ENCODE results near the gene DEFB125.
"Not testable (repeated sequence)": the region's sequence is repeated elsewhere in the genome, so short reads cannot be mapped to it uniquely, and the experiment has no call there.

The DEFB125 gene

DNA sequence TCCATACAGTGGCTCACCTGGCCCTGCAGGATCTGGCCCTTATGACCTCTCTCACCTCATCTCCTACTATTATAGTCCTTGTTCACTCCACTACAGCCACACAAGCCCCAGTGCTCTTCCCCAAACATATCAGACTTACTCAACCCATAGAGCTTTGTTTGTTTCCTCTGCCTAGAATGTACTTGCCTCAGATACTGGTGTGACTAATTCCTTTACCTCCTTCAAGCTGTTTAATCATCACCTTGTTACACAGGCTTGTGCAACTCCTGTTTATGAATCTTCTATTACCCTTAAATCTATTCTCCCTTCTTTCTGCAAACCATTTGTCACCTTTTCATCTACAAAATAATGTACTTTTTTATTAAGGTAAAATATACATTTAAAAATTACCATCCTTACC lies 3.2 kb downstream of the DEFB125 start:
- Histone ChIP-seq H3K4me1 (ENCODE audit: insufficient read depth, low read length) (no peaks in the 10 kb centered on the region), H3K4me2 (ENCODE audit: insufficient read depth, low read length) (no peak overlapping the region), H3K9me3 (ENCODE audit: insufficient read depth, low read length, severe bottlenecking) (peaks cover 8% of the 10 kb centered on the region), H3K27me3 (ENCODE audit: insufficient read depth, low read length, poor library complexity) (peaks cover 9% of the 10 kb centered on the region), H3K36me3 (ENCODE audit: insufficient read depth, low read length) (no peaks in the 10 kb centered on the region), H3K79me2 (ENCODE audit: insufficient read depth, low read length) (no peaks in the 10 kb centered on the region), H4K20me1 (ENCODE audit: insufficient read depth, low read length) (no peaks in the 10 kb centered on the region), H3K27ac (ENCODE audit: low read length) (no peak overlapping the region), H3K9ac (ENCODE audit: low read depth, low read length) (no peak overlapping the region), H3K4me3 (ENCODE audit: low read depth in 1 of 2, low read length in 2 of 2) (no peak overlapping the region), H2AFZ (ENCODE audit: low read depth, low read length) (no peak overlapping the region)
- DNase-seq (no peak), ATAC-seq (ENCODE audit: insufficient read depth, low read depth) (no peak)
- TF ChIP-seq EZH2 (IDR thresholded peaks at IDR 0.05; ENCODE audit: borderline replicate concordance, low read depth, low read length, severe bottlenecking) = no peak
- TF ChIP-seq, protein P1, sequence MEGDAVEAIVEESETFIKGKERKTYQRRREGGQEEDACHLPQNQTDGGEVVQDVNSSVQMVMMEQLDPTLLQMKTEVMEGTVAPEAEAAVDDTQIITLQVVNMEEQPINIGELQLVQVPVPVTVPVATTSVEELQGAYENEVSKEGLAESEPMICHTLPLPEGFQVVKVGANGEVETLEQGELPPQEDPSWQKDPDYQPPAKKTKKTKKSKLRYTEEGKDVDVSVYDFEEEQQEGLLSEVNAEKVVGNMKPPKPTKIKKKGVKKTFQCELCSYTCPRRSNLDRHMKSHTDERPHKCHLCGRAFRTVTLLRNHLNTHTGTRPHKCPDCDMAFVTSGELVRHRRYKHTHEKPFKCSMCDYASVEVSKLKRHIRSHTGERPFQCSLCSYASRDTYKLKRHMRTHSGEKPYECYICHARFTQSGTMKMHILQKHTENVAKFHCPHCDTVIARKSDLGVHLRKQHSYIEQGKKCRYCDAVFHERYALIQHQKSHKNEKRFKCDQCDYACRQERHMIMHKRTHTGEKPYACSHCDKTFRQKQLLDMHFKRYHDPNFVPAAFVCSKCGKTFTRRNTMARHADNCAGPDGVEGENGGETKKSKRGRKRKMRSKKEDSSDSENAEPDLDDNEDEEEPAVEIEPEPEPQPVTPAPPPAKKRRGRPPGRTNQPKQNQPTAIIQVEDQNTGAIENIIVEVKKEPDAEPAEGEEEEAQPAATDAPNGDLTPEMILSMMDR (IDR thresholded peaks at IDR 0.05; ENCODE audit: borderline replicate concordance, extremely low read depth, low read length, poor library complexity, severe bottlenecking) = no peak

DNA sequence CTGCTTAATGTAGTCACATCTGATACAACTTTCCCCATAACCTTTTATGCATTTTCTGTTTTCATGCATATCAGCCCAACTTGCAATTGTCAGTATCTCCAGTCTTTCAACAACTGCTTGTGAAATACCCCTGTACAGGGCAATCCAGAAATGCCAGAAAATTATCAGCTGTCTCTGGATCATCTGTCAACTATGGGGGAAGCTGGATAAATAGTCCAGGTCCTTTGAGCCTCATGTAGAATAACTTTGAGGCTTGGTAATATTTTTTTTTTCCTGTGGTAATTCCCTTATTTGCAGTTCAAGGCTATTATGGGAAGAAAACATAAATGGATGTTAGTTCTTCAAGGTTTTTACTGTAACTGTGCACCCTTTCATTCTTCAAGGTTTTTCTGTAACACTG lies 6.2 kb downstream of the DEFB125 start:
- no peak for ATAC-seq (ENCODE audit: insufficient read depth, low read depth)

DNA sequence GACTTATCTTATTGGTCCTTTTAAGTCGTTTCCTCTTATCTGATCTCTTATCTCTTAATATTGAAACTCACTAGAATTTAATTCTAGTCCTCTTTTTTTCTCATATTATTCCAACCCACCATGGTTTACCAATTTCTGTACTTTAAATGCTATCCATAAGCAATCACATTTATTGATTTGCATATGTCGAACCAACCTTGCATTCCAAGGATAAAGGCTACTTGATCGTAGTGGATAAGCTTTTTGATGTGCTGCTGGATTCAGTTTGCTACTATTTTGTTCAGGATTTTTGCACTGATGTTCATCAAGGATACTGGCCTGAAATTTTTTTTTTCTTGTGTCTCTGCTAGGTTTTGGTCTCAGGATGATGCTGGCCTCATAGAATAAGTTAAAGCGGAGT lies 7.7 kb downstream of the DEFB125 start:
- H4K20me1 ChIP-seq (ENCODE audit: insufficient read depth, low read length) = no peaks in the 10 kb centered on the region
- no peak overlapping the region for H3K27ac ChIP-seq (ENCODE audit: low read length)
- H3K4me3 ChIP-seq (ENCODE audit: low read depth in 1 of 2, low read length in 2 of 2) = no peak overlapping the region
- H3K4me2 ChIP-seq (ENCODE audit: insufficient read depth, low read length) = no peak overlapping the region
- no peaks in the 10 kb centered on the region for H3K79me2 ChIP-seq (ENCODE audit: insufficient read depth, low read length)
- no peak overlapping the region for H2AFZ ChIP-seq (ENCODE audit: low read depth, low read length)
- peaks cover 9% of the 10 kb centered on the region for H3K27me3 ChIP-seq (ENCODE audit: insufficient read depth, low read length, poor library complexity)
- DNase-seq (no peak), ATAC-seq (ENCODE audit: insufficient read depth, low read depth) (no peak)
- H3K4me1 ChIP-seq (ENCODE audit: insufficient read depth, low read length) = no peaks in the 10 kb centered on the region
- H3K9ac ChIP-seq (ENCODE audit: low read depth, low read length) = no peak overlapping the region
- no peaks in the 10 kb centered on the region for H3K36me3 ChIP-seq (ENCODE audit: insufficient read depth, low read length)
- no peak for TF ChIP-seq EZH2 (IDR thresholded peaks at IDR 0.05; ENCODE audit: borderline replicate concordance, low read depth, low read length, severe bottlenecking)
- TF ChIP-seq, protein P1 (IDR thresholded peaks at IDR 0.05; ENCODE audit: borderline replicate concordance, extremely low read depth, low read length, poor library complexity, severe bottlenecking) = no peak
- H3K9me3 ChIP-seq (ENCODE audit: insufficient read depth, low read length, severe bottlenecking) = peaks cover 13% of the 10 kb centered on the region

More for the DNA sequence above, 6.2 kb downstream of the DEFB125 start:
- no peaks in the 10 kb centered on the region for H3K36me3 ChIP-seq (ENCODE audit: insufficient read depth, low read length)
- H3K4me1 ChIP-seq (ENCODE audit: insufficient read depth, low read length) = no peaks in the 10 kb centered on the region
- no peak overlapping the region for H3K4me2 ChIP-seq (ENCODE audit: insufficient read depth, low read length)
- H4K20me1 ChIP-seq (ENCODE audit: insufficient read depth, low read length) = no peaks in the 10 kb centered on the region
- no peak overlapping the region for H3K9ac ChIP-seq (ENCODE audit: low read depth, low read length)
- no peak overlapping the region for H3K4me3 ChIP-seq (ENCODE audit: low read depth in 1 of 2, low read length in 2 of 2)
- peaks cover 13% of the 10 kb centered on the region for H3K9me3 ChIP-seq (ENCODE audit: insufficient read depth, low read length, severe bottlenecking)
- no peak for DNase-seq
- no peak overlapping the region for H3K27ac ChIP-seq (ENCODE audit: low read length)
- no peaks in the 10 kb centered on the region for H3K79me2 ChIP-seq (ENCODE audit: insufficient read depth, low read length)
- H3K27me3 ChIP-seq (ENCODE audit: insufficient read depth, low read length, poor library complexity) = peaks cover 9% of the 10 kb centered on the region
- H2AFZ ChIP-seq (ENCODE audit: low read depth, low read length) = no peak overlapping the region
- no peak for TF ChIP-seq EZH2 (IDR thresholded peaks at IDR 0.05; ENCODE audit: borderline replicate concordance, low read depth, low read length, severe bottlenecking)
- TF ChIP-seq, protein P1 (IDR thresholded peaks at IDR 0.05; ENCODE audit: borderline replicate concordance, extremely low read depth, low read length, poor library complexity, severe bottlenecking) = no peak

DNA sequence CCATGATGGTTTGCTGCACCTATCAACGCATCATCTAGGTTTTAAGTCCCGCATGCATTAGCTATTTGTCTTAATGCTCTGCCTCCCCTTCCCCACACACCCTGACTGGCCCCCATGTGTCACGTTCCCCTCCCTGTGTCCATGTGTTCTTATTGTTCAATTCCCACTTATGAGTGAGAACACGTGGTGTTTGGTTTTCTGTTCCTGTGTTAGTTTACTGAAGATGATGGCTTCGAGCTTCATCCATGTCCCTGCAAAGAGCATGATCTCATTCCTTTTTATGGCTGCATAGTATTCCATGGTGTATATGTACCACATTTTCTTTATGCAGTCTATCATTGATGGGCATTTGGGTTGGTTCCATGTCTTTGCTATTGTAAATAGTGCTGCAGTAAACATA lies 10.2 kb downstream of the DEFB125 start:
- H3K27ac ChIP-seq (ENCODE audit: low read length); H3K4me2 ChIP-seq (ENCODE audit: insufficient read depth, low read length); H2AFZ ChIP-seq (ENCODE audit: low read depth, low read length); H3K4me3 ChIP-seq (ENCODE audit: low read depth in 1 of 2, low read length in 2 of 2); H3K36me3 ChIP-seq (ENCODE audit: insufficient read depth, low read length); H3K9ac ChIP-seq (ENCODE audit: low read depth, low read length); ATAC-seq (ENCODE audit: insufficient read depth, low read depth); H3K27me3 ChIP-seq (ENCODE audit: insufficient read depth, low read length, poor library complexity); H3K4me1 ChIP-seq (ENCODE audit: insufficient read depth, low read length); H4K20me1 ChIP-seq (ENCODE audit: insufficient read depth, low read length); H3K79me2 ChIP-seq (ENCODE audit: insufficient read depth, low read length); DNase-seq: not testable (repeated sequence)
- H3K9me3 ChIP-seq (ENCODE audit: insufficient read depth, low read length, severe bottlenecking) = peaks cover 13% of the 10 kb centered on the region

Data from DND-41 (cell line).